Activated T-cell treated with anti-CD3 and anti-CD28 coated beads, Interleukin-2, amount 50 U/mL, for 1 hour (primary cell): ENCODE measurements around the gene TMEM109.

Source experiments
- DNase-seq: peaks from one replicate; pipeline ENCODE4 v3.0.0-alpha.2; 2020

Gene TMEM109, protein sequence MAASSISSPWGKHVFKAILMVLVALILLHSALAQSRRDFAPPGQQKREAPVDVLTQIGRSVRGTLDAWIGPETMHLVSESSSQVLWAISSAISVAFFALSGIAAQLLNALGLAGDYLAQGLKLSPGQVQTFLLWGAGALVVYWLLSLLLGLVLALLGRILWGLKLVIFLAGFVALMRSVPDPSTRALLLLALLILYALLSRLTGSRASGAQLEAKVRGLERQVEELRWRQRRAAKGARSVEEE

DNA sequence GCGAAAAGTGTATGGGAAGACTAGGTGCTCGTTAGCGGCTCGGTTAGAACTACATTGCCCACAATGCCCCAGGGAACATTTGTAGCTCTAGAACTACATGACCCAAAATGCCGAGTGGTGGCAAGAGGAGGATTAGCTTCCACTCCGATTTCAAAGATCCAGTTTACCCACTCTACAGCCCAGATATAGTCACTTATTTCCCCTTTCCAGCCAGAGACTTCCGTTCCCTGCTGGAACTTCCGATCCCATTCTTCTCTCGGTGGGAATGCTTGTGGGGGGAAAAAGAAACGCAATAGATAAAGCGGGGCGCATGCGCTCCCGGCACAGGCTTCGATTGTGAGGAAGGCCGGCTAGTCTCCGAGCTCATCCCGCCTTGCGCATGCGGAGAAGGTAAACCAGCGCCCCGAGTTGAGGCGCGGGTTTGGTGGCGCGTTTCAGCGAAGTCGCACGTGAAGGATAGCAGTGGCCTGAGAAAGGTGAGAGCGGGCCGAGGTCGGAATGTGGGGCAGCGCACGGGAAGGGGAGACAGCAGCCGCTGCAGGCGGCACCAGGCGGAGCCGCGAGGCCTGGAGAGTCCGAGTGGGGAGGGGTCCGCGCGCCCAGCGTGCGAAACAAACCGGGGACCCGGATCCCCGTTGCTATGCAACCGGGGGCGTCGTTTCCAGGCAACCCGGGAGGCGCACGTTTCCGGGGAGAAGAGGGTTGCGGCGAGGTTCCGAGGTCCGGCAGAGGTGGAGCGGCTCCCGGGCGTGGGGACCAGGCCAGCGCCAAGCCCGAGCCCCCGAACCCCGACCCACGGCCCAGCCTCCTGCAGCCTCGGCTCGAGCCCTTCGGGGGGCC, at the start of gene TMEM109:
Gene TMEM109 (plus strand): TSS at position 366 of the 840 bp plus-strand sequence. CDS start 5,536 bp downstream, outside the sequence.
- DNase-seq, result peak; percentile 85

- DNase-seq, result no peak
These were observed 49.0 kb upstream of the TMEM109 start for GRCh38 chr11:60864856-60865513.

GRCh38 chr11:60866911-60867870, 46.8 kb upstream of the TMEM109 start, which contains the start of gene ZP1:
Gene ZP1 (plus strand): TSS chr11:60867542. CDS start chr11:60867562, 20 bp downstream.
- no peak for DNase-seq

- DNase-seq, result no peak
These were observed 45.9 kb upstream of the TMEM109 start for GRCh38 chr11:60867871-60868681.

DNA sequence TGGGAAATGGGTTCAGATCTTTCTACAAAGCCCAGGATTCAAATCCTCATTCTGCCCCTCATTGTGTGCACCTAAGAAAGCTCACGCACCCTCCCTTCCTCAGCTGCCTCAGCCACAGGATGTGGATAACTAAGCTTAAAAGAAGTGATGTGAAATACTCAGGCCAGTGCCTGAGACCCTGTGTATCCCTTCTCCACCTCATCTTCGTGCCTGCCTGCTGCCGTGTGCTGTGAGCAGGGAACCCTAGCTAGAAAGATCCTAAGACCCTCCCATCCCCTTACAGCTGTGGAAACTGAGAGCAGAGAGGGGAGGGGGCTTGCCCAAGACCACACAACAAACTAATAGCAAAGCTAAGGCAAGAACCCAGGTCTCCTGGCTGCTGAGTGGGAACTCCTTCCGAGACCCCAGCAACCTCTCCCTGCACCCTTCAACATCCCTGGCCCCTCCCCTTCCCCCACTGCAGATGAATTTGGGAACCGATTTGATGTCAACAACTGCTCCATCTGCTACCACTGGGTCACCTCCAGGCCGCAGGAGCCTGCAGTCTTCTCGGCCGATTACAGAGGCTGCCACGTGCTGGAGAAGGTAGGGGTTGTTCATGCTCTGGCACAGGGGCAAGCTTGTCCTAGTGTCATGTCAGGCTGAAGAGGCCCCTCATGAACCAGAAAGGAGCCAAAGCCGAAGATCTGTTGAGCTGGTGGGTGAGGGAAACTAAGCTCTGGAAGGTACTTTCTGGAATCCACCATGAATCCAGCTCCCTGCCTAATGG, 45.1 kb upstream of the TMEM109 start:
- DNase-seq, result no peak

DNA sequence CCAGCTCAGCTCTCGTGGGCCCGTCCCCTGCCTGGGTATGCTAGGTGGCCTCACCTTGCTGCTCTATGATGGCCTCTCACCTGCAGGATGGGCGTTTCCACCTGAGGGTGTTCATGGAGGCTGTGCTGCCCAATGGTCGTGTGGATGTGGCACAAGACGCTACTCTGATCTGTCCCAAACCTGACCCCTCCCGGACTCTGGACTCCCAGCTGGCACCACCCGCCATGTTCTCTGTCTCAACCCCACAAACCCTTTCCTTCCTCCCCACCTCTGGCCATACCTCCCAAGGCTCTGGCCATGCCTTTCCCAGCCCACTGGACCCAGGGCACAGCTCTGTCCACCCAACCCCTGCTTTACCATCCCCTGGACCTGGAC, 44.5 kb upstream of the TMEM109 start:
- DNase-seq, result no peak

DNA sequence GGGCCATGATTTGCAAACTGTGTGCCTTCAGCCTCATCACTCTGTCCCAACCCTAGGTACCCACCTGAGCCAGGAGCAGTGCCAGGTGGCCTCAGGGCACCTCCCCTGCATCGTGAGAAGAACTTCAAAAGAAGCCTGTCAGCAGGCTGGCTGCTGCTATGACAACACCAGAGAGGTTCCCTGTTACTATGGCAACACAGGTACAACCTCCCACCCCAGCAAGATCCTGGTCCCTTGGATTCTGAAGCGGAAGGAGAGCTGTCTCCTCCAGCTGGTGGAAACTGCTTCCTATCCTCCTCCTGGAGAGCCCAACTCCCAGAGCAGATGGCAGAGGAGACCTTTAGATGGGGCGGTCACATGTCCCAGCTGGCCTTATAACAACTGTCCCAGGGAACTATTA, 43.7 kb upstream of the TMEM109 start:
- DNase-seq, result no peak

GRCh38 chr11:60870733-60871377, 43.1 kb upstream of the TMEM109 start:
- no peak for DNase-seq

- no peak for DNase-seq
These were observed 42.4 kb upstream of the TMEM109 start for GRCh38 chr11:60871378-60872061.

DNA sequence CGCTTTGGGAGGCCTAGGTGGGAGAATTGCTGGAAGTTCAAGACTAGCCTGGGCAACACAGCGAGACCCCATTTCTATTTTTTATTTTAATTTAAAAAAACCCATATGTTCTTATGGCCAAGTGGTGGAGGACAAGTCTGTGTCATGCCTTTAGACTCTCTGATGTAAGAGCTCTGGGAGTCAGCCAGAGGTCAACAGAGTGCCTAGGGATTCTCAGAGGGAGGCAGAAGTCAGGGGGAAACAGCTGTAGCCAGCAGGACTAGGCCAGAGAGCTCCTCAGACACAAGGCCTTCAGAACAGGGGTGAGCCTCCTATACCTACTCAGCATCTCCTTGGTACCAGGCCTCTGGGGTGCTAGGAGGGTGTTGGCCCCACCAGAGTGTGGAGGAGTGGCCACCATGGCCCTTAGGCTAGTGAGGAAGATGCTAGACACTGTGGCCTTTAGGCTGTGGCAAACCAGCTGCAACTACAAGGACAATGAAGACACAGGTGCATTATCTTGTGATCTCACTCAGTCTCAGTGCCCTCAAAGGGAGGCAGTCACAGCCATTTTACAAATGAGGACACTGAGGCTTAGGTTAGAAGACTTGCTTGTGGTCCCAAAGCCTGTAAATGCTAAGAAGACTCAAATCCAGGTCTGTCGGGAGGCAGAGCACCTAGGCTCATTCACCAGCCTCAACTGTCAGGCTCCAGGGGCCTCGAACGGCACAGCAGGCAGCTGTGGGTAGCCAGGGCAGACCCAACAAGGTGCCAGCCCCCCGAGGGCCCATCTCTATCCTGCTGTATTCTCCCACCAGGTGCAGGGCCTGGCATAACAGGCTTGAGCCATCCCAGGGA, 41.6 kb upstream of the TMEM109 start:
- no peak for DNase-seq

DNA sequence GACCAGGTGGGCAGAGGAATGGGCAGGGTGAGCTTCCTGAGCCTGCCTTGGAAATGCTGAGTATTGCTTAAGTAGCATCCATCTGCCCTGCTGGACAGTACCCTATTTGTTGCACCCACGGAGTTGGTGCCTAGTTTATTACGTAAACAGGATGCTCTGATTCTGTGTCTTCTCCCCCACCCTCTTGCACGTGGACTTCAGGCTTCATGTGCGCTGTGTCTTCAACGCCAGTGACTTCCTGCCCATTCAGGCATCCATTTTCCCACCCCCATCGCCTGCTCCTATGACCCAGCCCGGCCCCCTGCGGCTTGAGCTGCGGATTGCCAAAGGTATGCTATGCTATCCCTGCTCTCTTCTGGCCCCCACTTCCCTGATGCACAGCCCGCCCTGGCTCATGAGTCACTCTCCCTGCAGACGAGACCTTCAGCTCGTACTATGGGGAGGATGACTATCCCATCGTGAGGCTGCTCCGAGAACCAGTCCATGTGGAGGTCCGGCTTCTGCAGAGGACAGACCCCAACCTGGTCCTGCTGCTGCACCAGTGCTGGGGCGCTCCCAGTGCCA, 40.9 kb upstream of the TMEM109 start:
- no peak for DNase-seq

GRCh38 chr11:60873533-60873932, 40.4 kb upstream of the TMEM109 start:
- DNase-seq, result no peak

DNA sequence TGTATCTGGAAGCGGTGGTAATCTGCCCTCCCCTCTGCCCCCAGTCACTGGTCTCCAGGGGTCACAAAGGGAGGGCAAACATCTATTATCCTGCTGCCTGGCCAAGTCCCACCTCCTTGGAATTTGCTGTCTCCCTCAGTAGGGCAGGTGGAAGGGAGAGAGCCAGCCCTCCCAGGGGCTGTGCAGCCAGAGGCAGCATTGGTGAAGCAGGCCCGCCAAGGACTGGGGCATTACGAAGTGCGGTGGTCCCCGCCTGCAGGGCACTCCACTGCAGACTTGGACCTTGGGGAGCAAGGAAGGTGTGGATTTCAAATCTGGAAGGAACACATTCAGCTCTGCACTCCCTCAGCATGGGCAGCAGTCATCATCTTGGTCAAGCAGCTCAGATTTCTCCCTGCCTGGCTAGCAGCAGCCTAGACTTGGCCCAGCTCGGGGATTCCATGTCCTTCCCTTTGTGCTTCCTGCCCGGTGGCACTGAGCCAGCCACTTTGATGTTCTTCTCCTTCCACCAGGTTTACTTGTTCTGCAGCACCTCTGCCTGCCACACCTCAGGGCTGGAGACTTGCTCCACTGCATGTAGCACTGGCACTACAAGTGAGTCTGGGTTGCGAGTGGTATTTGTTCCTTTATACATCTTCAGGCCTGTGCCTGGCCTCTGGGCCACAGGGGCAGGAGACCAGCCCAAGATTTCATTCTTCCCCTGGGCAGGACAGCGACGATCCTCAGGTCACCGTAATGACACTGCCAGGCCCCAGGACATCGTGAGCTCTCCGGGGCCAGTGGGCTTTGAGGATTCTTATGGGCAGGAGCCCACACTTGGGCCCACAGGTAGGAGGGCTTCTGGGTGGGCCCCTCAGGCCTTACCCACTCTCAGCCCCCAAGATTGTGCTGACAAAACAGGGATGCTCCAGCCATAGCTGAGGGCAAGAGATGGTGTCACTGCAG, 39.3 kb upstream of the TMEM109 start:
- no peak for DNase-seq

- DNase-seq, result no peak
These were observed 38.4 kb upstream of the TMEM109 start for GRCh38 chr11:60875366-60876167.

- no peak for DNase-seq
These were observed 37.8 kb upstream of the TMEM109 start for GRCh38 chr11:60876168-60876485.
